HepG2 (cell line): ENCODE measurements around the gene NBEAL2. TPM values are rescaled to one million over a fixed set of nuclear protein-coding genes. Genes with fewer than 3 reads are reported as not detected.

Experiments
- CREM ChIP-seq, 2 experiments: sonication (generic) in 1 of 2; formaldehyde crosslinking in 1 of 2; IDR thresholded peaks; 2 replicates each; pipeline versions ENCODE4 v1.4.0 to v1.6.1; 2016 to 2020; ENCODE audit warnings: antibody characterized with exemption in 1 of 2, mild to moderate bottlenecking in 1 of 2, missing genetic modification reagents in 1 of 2
- DMAP1 ChIP-seq: IDR thresholded peaks from 2 replicates; pipeline ENCODE4 v1.6.1; 2016
- NCOR1 ChIP-seq: fragments of 200-600 bp; sonication (generic); IDR thresholded peaks from 2 replicates; pipeline ENCODE4 v1.7.0; 2017; ENCODE audit warnings: antibody characterized with exemption, low read length, borderline replicate concordance
- TEAD3 ChIP-seq: optimal IDR thresholded peaks from 2 replicates; pipeline ENCODE3; 2016; ENCODE audit warnings: borderline replicate concordance
- ZNF350 ChIP-seq: sonication (generic); formaldehyde crosslinking; IDR thresholded peaks from 2 replicates; pipeline ENCODE4 v1.4.0; 2020; ENCODE audit warnings: mild to moderate bottlenecking, low read depth, missing genetic modification reagents, borderline replicate concordance
- ZNF839 ChIP-seq: sonication (generic); formaldehyde crosslinking; IDR thresholded peaks from 2 replicates; pipeline ENCODE4 v1.4.0; 2020; ENCODE audit warnings: missing genetic modification reagents, mild to moderate bottlenecking, borderline replicate concordance
- ZNF883 ChIP-seq: sonication (generic); formaldehyde crosslinking; IDR thresholded peaks from 2 replicates; pipeline ENCODE4 v1.5.1; 2020; ENCODE audit warnings: mild to moderate bottlenecking, missing genetic modification reagents; ENCODE audit errors: not compliant biosample characterization
- polyA plus RNA-seq, 8 experiments: library from polyadenylated mRNA; depleted of rRNA in 3 of 8; stranded (reverse) in 7 of 8; unstranded in 1 of 8; fragments of >200 nt; fragmentation: Illumina TruSeq in 4 of 8; extraction: Trizol in 4 of 8; gene quantifications; 2 replicates each; pipeline versions ENCODE4 v1.2.1 to v1.2.3, GENCODE V29; 2011 to 2016; ENCODE audit warnings: low read depth in 4 of 8, missing spikeins in 1 of 8, mixed read lengths in 1 of 8; ENCODE audit not compliant: insufficient read depth in 1 of 8
- total RNA-seq, 5 experiments: library from RNA; depleted of rRNA; stranded (reverse); fragments of >200 nt; fragmentation: Illumina TruSeq; extraction: Trizol; gene quantifications; 2 replicates each; pipeline ENCODE4 v1.2.3, GENCODE V29; 2016; ENCODE audit warnings: low read depth in 1 of 5
- TF ChIP-seq, protein P1 (sequence below): sonication (generic); formaldehyde crosslinking; IDR thresholded peaks from 2 replicates; pipeline ENCODE4 v1.4.0; 2020; ENCODE audit warnings: missing genetic modification reagents
- TF ChIP-seq, protein P2 (sequence below): sonication (generic); formaldehyde crosslinking; IDR thresholded peaks from 2 replicates; pipeline ENCODE4 v1.4.0; 2020; ENCODE audit warnings: missing genetic modification reagents, borderline replicate concordance
- TF ChIP-seq, protein P3 (sequence below): IDR thresholded peaks from 2 replicates; pipeline ENCODE4 v1.6.1; 2016; ENCODE audit warnings: mild to moderate bottlenecking
- TF ChIP-seq, protein P4 (sequence below): IDR thresholded peaks from 2 replicates; pipeline ENCODE4 v1.6.1; 2012; ENCODE audit warnings: low read depth, low read length, improper control_type of control experiment
- TF ChIP-seq, protein P5 (sequence below): sonication (generic); formaldehyde crosslinking; IDR thresholded peaks from 2 replicates; pipeline ENCODE4 v1.5.1; 2020; ENCODE audit warnings: missing genetic modification reagents, mild to moderate bottlenecking, borderline replicate concordance

The NBEAL2 gene
- total and polyA plus RNA-seq, 2 of the 13 experiments (the other 11 are each of a cell fraction or from before 2014, with no cell fraction given), result 9.7 to 12.4 TPM

DNA sequence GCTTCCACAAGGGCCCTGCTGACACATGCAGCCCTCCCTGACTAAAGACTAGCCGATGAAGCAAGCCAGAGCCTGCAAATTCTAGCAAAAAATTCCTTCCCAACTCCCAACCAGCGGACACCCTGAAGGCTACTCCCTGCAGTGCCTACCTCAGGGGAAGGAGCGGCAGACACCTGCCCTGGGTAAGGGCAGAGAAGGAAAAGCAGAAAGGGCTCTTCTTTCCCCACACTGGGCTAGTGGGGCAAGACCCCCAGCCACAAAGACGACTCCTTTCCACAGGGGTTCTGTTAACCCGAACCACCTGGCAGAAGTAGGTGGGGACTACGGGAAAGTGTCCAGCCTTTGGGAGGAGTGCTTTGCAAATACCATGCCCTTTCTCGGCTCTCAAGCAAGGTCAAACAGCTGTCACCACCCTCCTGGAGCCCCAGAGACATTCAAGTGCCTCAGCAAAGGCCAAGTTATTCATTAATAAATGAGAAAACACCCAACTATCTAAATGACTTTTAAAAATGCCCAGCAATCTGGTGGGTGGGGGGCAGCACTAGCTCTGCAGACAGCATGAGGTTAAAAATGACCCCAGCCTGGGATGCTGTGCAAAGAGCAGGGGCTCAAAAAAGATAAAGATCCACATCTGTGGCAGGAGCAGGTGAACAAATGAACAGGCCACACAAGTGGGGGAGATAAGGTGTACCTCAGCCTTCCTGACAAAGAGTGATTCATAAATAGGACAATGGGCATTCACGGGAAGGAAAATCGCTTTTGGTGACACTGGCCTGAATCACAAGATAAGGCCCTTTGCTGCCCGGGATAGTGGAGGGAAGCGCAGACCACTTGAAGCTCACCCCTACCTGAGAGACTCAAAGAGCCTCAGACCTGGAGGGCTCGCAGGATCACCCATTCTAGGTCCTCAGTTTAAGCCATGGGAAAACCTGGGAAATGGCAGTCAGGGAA is 36.0 kb upstream of the NBEAL2 start (continued):
- TF ChIP-seq, protein P1, sequence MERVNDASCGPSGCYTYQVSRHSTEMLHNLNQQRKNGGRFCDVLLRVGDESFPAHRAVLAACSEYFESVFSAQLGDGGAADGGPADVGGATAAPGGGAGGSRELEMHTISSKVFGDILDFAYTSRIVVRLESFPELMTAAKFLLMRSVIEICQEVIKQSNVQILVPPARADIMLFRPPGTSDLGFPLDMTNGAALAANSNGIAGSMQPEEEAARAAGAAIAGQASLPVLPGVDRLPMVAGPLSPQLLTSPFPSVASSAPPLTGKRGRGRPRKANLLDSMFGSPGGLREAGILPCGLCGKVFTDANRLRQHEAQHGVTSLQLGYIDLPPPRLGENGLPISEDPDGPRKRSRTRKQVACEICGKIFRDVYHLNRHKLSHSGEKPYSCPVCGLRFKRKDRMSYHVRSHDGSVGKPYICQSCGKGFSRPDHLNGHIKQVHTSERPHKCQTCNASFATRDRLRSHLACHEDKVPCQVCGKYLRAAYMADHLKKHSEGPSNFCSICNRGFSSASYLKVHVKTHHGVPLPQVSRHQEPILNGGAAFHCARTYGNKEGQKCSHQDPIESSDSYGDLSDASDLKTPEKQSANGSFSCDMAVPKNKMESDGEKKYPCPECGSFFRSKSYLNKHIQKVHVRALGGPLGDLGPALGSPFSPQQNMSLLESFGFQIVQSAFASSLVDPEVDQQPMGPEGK, result peak; percentile 85
- TF ChIP-seq, protein P2, sequence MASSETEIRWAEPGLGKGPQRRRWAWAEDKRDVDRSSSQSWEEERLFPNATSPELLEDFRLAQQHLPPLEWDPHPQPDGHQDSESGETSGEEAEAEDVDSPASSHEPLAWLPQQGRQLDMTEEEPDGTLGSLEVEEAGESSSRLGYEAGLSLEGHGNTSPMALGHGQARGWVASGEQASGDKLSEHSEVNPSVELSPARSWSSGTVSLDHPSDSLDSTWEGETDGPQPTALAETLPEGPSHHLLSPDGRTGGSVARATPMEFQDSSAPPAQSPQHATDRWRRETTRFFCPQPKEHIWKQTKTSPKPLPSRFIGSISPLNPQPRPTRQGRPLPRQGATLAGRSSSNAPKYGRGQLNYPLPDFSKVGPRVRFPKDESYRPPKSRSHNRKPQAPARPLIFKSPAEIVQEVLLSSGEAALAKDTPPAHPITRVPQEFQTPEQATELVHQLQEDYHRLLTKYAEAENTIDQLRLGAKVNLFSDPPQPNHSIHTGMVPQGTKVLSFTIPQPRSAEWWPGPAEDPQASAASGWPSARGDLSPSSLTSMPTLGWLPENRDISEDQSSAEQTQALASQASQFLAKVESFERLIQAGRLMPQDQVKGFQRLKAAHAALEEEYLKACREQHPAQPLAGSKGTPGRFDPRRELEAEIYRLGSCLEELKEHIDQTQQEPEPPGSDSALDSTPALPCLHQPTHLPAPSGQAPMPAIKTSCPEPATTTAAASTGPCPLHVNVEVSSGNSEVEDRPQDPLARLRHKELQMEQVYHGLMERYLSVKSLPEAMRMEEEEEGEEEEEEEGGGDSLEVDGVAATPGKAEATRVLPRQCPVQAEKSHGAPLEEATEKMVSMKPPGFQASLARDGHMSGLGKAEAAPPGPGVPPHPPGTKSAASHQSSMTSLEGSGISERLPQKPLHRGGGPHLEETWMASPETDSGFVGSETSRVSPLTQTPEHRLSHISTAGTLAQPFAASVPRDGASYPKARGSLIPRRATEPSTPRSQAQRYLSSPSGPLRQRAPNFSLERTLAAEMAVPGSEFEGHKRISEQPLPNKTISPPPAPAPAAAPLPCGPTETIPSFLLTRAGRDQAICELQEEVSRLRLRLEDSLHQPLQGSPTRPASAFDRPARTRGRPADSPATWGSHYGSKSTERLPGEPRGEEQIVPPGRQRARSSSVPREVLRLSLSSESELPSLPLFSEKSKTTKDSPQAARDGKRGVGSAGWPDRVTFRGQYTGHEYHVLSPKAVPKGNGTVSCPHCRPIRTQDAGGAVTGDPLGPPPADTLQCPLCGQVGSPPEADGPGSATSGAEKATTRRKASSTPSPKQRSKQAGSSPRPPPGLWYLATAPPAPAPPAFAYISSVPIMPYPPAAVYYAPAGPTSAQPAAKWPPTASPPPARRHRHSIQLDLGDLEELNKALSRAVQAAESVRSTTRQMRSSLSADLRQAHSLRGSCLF (CRISPR knock-in tag), result no peak
- TF ChIP-seq ZNF350, result 0 out of 2 replicates have a peak, but pooled peaks have one; percentile 25
- peak; percentile 82 for TF ChIP-seq TEAD3
- TF ChIP-seq, protein P3, sequence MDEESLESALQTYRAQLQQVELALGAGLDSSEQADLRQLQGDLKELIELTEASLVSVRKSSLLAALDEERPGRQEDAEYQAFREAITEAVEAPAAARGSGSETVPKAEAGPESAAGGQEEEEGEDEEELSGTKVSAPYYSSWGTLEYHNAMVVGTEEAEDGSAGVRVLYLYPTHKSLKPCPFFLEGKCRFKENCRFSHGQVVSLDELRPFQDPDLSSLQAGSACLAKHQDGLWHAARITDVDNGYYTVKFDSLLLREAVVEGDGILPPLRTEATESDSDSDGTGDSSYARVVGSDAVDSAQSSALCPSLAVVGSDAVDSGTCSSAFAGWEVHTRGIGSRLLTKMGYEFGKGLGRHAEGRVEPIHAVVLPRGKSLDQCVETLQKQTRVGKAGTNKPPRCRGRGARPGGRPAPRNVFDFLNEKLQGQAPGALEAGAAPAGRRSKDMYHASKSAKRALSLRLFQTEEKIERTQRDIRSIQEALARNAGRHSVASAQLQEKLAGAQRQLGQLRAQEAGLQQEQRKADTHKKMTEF (CRISPR knock-in tag), result 0 out of 2 replicates have a peak, but pooled peaks have one; percentile 35
- TF ChIP-seq CREM (IDR thresholded peaks at IDR 0.05), result peak; percentile 53
- TF ChIP-seq CREM (CRISPR knock-in tag; IDR thresholded peaks at IDR 0.05), result no peak
- no peak; the same call in 1 of the 2 replicates for TF ChIP-seq NCOR1
- no peak for TF ChIP-seq ZNF839
- TF ChIP-seq, protein P4, sequence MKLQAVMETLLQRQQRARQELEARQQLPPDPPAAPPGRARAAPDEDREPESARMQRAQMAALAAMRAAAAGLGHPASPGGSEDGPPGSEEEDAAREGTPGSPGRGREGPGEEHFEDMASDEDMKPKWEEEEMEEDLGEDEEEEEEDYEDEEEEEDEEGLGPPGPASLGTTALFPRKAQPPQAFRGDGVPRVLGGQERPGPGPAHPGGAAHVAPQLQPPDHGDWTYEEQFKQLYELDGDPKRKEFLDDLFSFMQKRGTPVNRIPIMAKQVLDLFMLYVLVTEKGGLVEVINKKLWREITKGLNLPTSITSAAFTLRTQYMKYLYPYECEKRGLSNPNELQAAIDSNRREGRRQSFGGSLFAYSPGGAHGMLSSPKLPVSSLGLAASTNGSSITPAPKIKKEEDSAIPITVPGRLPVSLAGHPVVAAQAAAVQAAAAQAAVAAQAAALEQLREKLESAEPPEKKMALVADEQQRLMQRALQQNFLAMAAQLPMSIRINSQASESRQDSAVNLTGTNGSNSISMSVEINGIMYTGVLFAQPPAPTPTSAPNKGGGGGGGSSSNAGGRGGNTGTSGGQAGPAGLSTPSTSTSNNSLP, result peak; percentile 61; the same call in 1 of the 2 replicates
- TF ChIP-seq, protein P5, sequence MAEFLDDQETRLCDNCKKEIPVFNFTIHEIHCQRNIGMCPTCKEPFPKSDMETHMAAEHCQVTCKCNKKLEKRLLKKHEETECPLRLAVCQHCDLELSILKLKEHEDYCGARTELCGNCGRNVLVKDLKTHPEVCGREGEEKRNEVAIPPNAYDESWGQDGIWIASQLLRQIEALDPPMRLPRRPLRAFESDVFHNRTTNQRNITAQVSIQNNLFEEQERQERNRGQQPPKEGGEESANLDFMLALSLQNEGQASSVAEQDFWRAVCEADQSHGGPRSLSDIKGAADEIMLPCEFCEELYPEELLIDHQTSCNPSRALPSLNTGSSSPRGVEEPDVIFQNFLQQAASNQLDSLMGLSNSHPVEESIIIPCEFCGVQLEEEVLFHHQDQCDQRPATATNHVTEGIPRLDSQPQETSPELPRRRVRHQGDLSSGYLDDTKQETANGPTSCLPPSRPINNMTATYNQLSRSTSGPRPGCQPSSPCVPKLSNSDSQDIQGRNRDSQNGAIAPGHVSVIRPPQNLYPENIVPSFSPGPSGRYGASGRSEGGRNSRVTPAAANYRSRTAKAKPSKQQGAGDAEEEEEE, result no peak
- TF ChIP-seq ZNF883 (CRISPR knock-in tag), result peak; percentile 41
- TF ChIP-seq DMAP1 (CRISPR knock-in tag), result no peak
